Subcutaneous adipose tissue (tissue), 4 donors: ENCODE measurements around the gene HSF5. TPM values are rescaled to one million over a fixed set of nuclear protein-coding genes. Genes with fewer than 3 reads are reported as not detected.

Experiments
- total RNA-seq, 4 donors: library from RNA; depleted of rRNA; stranded (reverse); fragments of >200 nt; gene quantifications; one replicate each; pipeline ENCODE4 v1.1.0, GENCODE V29; 2016
- TF ChIP-seq, protein P1 (sequence below): fragments of 450-650 bp; IDR thresholded peaks from one replicate; pipeline ENCODE4 v1.5.1; 2016; ENCODE audit warnings: low read depth, mild to moderate bottlenecking, control low read depth, antibody characterized with exemption, moderate library complexity

Gene HSF5, protein sequence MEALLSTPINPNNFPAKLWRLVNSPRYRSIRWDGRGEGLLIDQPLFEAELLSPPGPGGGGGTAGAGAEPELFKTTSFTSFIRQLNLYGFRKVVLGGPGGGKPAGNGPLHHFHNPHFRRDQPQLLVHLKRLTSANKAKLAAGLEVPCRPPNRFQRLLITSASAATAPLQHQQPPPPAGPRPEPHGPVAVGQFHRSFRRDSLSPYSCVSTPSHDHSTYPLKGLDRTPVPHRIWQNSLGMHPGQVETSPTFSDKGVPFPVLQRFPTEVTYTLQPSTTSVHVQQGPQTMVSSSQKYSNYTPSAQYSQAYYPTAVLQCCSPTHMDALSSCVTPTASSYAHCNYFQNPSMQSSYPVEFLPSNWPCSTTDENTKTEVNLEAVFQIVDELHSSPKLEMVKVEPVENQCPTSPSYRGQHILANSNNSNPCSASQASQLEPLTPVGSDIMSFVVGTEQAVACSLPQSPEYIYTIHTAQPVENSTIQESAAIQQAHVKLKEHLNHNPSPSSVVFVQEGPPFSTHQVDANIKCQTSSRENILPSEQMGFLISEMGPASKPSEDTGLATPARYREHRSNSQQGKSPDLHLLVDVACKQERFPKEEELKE
- total RNA-seq, result not detected

DNA sequence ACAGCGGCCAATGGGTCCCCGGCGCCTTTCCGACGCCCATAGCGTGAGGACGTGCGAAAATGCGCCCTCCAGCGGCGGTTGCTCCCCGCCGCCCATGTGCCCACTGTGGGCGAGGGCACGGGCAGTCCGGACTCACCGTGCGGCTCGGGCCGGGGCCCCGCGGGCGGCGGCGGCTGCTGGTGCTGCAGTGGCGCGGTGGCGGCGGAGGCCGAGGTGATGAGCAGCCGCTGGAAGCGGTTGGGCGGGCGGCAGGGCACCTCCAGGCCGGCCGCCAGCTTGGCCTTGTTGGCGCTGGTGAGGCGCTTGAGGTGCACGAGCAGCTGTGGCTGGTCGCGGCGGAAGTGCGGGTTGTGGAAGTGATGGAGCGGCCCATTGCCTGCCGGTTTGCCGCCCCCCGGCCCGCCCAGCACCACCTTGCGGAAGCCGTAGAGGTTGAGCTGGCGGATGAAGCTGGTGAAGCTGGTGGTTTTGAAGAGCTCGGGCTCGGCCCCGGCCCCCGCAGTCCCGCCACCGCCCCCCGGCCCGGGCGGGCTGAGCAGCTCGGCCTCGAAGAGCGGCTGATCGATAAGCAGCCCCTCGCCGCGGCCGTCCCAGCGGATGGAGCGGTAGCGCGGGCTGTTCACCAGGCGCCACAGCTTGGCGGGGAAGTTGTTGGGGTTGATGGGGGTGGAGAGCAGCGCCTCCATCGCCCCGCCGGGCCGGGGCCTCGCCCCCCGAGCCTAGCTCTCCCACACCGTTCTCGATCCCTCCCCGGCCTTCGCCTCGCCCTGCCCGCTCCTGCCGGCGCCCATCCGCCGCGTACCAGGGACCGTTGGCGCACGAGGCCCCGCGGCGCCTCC is at the start of gene HSF5:
HSF5 (minus strand) TSS at position 820 of the 839 bp plus-strand sequence; CDS start at position 686, 134 bp downstream.
- TF ChIP-seq, protein P1, sequence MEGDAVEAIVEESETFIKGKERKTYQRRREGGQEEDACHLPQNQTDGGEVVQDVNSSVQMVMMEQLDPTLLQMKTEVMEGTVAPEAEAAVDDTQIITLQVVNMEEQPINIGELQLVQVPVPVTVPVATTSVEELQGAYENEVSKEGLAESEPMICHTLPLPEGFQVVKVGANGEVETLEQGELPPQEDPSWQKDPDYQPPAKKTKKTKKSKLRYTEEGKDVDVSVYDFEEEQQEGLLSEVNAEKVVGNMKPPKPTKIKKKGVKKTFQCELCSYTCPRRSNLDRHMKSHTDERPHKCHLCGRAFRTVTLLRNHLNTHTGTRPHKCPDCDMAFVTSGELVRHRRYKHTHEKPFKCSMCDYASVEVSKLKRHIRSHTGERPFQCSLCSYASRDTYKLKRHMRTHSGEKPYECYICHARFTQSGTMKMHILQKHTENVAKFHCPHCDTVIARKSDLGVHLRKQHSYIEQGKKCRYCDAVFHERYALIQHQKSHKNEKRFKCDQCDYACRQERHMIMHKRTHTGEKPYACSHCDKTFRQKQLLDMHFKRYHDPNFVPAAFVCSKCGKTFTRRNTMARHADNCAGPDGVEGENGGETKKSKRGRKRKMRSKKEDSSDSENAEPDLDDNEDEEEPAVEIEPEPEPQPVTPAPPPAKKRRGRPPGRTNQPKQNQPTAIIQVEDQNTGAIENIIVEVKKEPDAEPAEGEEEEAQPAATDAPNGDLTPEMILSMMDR, result no peak

DNA sequence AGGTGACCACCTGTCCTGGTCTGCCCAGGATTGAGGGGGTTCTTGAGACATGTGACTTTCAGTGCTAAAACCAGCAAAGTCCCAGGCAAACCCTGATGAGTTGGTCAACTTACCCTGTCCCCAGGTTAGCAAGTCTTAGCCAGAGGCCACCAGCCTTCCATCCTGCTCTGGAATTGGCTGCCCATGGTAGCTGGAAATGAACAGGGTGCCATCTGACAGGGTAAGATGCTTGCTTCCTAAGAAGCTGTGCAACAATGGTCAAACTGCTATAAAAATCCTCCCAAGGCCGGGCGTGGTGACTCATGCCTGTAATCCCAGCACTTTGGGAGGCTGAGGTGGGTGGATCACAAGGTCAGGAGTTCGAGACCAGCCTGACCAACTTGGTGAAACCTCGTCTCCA is 49.1 kb upstream of the HSF5 start:
- TF ChIP-seq, protein P1, result no peak

DNA sequence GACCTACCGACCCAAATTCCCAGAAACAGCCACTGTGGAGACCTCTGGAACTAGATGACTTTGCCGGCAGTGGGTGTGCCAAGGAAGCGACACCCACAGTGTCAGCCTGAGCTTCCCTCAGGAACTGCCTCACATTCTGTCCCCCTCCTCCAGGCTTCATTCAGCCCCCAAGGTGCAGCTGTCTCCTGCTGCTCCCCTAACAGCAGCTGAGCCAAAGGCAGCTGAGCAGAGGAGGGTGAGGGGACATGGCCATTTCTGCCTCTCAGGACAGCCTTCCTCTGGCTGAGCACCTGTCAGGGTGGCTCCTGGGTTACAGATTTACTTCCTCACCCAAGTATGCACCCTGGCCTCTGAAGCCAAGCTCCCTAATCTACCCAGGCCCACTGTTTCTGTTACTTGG is 48.3 kb upstream of the HSF5 start:
- TF ChIP-seq, protein P1, result no peak

DNA sequence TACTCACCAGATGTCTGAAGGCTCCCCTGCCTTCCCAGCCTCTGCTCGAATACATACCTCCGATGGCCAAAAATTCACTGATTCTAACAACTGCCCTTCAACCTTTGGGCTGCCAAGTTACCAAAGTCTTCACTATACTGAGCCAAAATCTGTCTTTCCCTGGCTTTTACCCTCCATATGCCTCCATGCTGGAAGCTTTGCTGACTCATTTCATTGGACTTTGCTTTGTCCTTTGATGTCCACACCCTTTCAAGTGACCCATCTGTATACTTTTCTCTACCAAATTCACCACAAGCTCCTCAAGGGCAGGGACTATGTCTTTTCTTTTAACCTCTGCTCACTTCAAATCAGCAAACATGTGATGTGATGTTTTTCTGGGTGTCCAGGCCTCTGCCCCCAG is 47.2 kb upstream of the HSF5 start:
- TF ChIP-seq, protein P1, result no peak

DNA sequence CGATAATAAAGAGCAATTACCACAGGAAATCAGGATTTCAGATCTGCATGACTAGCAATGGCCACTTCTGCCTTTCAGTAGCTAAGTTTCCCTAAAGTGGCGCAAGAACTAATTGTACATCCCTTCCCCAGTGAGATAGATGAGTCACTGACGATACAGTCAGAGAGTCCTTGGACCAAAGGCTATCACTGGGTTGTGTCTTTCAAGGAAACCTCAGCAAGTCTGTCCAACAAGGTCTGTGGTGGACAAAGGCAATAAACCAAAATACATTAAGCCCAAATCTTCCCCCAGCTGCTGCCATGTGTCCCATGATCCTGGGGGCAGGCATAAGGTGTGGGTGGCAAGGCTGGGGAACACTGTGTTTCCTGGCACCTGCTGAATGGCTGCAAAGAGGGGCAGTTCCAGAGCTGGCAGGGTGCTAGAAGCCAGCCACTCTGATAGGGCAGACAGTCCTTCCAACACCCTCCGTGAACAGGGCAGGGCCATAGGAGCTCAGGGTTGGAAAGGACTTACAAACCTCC is 46.8 kb upstream of the HSF5 start:
- TF ChIP-seq, protein P1, result no peak

DNA sequence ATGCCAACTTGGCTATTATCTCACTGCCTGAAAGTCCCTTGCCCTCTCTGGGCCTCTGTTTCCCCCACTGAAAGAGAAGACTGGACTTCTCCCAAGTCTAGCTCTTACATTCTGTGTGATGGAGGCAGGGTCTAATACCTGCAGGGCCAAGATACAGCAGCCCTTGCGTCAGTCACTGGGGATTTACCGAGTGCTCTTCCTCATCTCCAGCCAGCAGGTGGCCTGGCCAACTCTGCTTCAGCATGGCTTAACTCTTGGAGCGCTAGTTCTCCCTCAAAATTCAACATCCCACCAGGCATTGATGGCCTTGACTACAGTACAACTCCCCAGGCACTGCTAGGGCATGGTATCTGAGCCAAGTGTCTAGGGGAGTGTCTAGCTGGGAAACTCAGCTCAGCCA is 46.1 kb upstream of the HSF5 start:
- TF ChIP-seq, protein P1, result no peak
